Epithelial cell of proximal tubule (primary cell): ENCODE results near the gene PLD2. TPM values are rescaled to one million over a fixed set of nuclear protein-coding genes. Genes with fewer than 3 reads are reported as not detected.

ENCODE experiments used
- DNase-seq: peaks from one replicate; pipeline ENCODE4 v3.0.0-alpha.2; 2011; ENCODE audit warnings: low read depth
- H3K4me3 ChIP-seq: 2 replicates; pipeline ENCODE4 v1.5.1; 2011; ENCODE audit warnings: low read depth, mild to moderate bottlenecking, low read length
- CTCF ChIP-seq: conservative IDR thresholded peaks from 2 replicates; pipeline ENCODE4 v1.5.1; 2012; ENCODE audit warnings: low read depth, mild to moderate bottlenecking, low read length
- total RNA-seq: library from RNA; depleted of rRNA; stranded (reverse); fragments of >200 nt; gene quantifications from 2 replicates; pipeline ENCODE4 v1.2.3, GENCODE V29; 2015

Gene PLD2
- total RNA-seq, 1 donor from 2014 or later: 19.5 TPM

DNA sequence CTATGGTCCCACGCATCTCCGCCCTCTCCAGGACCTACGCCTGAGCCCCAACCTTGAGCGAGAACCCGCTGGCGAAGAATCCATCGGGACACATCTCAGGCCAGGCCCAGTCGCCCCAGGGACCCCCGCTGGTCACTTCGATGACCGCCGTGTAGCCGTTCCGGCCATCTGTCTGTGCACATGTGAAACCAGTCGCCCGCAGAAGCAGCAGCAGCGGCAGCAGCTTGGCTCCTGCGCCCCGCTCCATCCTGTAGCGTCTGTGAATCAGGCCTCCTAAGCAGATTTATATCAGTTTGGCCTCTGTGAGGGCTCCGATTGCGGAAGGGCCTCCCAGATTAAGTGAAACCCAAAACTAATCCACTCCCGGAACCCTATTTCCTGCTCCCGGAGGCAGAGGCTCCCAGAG, 20.8 kb upstream of the PLD2 start, which contains the start of gene VMO1:
Gene VMO1, minus strand, starts transcription at position 259 of the 406 bp plus-strand sequence. Its CDS starts 12 bp downstream, at position 247.
- H3K4me3 ChIP-seq: no peak within 1 kb of the TSS
- DNase-seq: no peak
- TF ChIP-seq CTCF: no peak

- no peak for DNase-seq
- TF ChIP-seq CTCF: no peak
- no peak overlapping the region for H3K4me3 ChIP-seq
Measured at GRCh38 chr17:4786516-4786915, 20.4 kb upstream of the PLD2 start.

- no peak for TF ChIP-seq CTCF
- no peak for DNase-seq
- peak overlapping the region; percentile 65 for H3K4me3 ChIP-seq
Measured at GRCh38 chr17:4788159-4788806, 18.7 kb upstream of the PLD2 start.

GRCh38 chr17:4788807-4789700, 17.9 kb upstream of the PLD2 start, which contains the start of gene GLTPD2:
Gene GLTPD2, plus strand, starts transcription at chr17:4788964. Its CDS starts 48 bp downstream, at chr17:4789012.
- TF ChIP-seq CTCF: no peak
- H3K4me3 ChIP-seq: peak within 1 kb of the TSS; percentile 65
- DNase-seq: no peak

DNA sequence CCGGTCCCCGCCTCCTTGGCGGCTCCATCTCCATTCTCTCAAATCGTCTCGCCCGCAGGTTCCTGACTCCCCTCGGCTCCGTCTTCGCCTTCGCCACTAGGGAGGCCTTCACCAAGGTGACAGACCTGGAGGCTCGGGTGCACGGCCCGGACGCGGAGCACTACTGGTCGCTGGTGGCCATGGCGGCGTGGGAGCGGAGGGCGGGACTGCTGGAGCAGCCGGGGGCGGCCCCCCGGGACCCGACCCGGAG, 17.3 kb upstream of the PLD2 start:
- peak overlapping the region; percentile 65 for H3K4me3 ChIP-seq
- DNase-seq: no peak
- TF ChIP-seq CTCF: no peak

GRCh38 chr17:4789951-4790704, 16.8 kb upstream of the PLD2 start:
- peak; percentile 32 for DNase-seq
- TF ChIP-seq CTCF: peak; percentile 57
- peak overlapping the region; percentile 65 for H3K4me3 ChIP-seq
